NCI-H1092 treated with DMSO at 0.1 percent for 48 hours (cell line): Measurements from ENCODE around the gene LCE3E.

Source experiments
- DNase-seq: peaks from one replicate; lab custom pipeline; 2025; lab: John Stamatoyannopoulos, UW

LCE3E gene

DNA sequence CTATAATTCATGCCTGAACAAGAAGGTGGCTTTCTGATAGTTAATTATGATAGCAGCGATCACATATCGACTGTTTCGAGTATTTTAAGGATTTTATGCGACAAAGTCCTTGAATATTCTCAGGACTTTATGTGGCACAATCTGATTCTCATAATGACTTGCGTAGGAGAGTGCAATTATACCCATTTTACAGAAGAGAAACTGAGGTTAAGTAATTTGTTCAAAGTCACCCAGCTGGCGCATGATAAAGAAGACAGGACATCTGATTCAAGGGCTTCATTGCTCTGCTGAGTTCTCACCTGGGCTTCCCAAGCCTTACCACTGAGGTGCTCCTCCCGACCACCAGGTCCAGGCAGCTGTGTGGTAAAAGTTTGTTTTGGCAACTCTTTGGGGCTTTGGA lies 50.5 kb downstream of the LCE3E start:
- no peak for DNase-seq
